Left colon (tissue), 2 donors: Measurements from ENCODE around the gene EDEM1. TPM values are rescaled to one million over a fixed set of nuclear protein-coding genes. Genes with fewer than 3 reads are reported as not detected.

Experiments
- ATAC-seq: fragments of 200-7000 bp; cut with Tn5 transposase; one replicate; pipeline ENCODE4 v1.9.1; 2020; ENCODE audit warnings: mild to moderate bottlenecking, moderate library complexity
- DNase-seq, 2 donors: peaks; one replicate each; pipeline ENCODE4 v3.0.0-alpha.2; 2020
- intact Hi-C, 2 donors: fragments of 100-400 bp; cut with DNase I in 1 of 2; cut with micrococcal nuclease in 1 of 2; formaldehyde crosslinking; loops; one replicate each; pipeline versions ENCODE4 v1.11.2 to v1.14.0; 2022; cut with DNase I, micrococcal nuclease
- microRNA-seq, 2 donors: library from miRNA; unstranded; fragments of <30 nt; microRNA quantifications; one replicate each; pipeline versions ENCODE4 v1.1.0 to v1.2.0, GENCODE V29; 2020
- total RNA-seq, 2 donors: library from RNA; stranded (reverse); fragmentation: NEBNext Ultra II Directional; extraction: Animal tissue kit (Norgen Biotek cat#: 25700); gene quantifications; one replicate each; pipeline ENCODE4 v1.2.1, GENCODE V29; 2021
- donor health status: DM: no; HTN: no; CAD: no.
- donor health status: DM: yes; HTN: yes; CAD: no.

The EDEM1 gene
- total RNA-seq, 2 donors from 2014 or later: 49.2 to 62.0 TPM

DNA sequence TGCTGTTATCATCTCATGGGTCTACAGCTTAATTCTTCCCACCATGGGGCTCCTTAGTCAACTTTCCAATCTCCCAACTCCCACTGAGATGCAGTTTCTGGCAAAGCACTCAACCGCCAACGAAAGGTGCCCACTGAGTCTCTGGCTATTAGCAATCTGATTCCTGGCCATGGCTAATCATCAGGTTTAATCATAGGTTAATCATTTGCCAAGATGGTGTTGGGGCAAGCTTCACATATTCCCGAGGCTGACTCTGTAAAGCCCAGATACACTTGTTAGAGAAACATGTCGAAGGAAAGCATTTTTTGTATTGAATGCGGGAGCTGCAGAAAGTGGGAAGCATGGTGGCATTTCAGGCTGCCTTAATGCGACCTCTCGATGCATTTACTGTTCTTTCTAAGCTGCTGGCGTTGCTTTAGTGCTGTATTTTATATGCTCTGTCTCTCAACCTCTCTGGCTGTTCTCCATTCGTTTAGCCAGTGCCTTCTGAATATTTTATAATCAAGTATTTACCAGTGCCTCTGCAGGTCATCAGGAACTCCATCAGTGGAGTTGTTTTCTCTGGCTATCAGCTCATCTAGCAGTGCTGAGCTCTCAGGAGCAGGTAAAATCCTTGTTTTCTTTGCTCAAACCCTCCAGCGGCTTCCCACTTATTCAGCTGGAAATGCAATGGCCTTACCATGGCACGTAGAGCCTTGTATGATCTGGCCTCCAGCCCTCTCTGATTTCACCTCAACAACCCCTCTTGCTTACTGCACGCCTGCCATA is 67.0 kb downstream of the EDEM1 start:
- intact Hi-C loops: no loop called here
- ATAC-seq (no peak), DNase-seq (no peak)

- peak; percentile 13 for ATAC-seq
- intact Hi-C loops: no loop called here
- DNase-seq: no peak
Observed at GRCh38 chr3:5255404-5256344, 68.2 kb downstream of the EDEM1 start.

DNA sequence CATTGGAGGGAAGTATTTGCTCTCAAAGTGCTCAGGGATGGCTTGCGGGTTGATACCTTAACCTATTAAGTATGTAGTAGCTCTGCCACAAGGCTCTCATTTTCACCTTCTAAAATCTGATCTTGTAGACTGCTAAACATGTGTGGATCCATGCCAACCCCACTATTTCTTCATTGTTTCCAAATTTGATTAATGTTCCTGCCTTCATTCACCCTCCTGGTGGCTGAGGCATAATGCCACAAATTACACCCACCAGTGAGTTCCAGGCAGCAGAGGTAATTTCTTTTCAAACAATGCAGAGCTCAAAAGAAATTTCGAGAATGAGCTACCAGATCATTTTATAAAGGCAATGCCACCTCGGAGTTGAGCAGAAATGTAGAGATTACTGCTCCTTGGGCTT is 71.0 kb downstream of the EDEM1 start:
- DNase-seq: no peak
- intact Hi-C loops: no loop called here
- no peak for ATAC-seq

DNA sequence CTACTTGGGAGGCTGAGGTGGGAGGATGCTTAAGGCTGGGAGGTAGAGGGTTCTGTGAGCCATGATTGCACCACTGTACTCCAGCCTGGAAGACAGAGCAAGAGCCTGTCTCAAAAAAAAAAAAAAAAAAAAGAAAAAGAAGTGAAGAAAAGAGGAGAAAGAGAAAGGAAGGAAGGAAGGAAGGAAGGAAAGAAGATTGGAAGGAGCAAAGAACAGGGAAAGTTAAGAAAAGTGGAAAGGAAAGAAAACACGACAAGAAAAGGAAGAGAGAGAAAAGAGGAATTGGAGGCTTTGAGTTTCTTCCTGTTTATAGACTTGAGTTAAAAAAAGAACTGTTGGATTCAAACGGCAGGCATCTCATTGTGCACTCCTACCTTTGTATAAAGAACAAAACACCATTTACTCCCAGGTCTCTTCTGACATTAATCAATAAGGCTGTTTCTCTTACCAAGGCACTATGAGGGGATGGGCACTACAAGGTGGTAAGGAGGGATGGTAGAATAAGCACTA is 73.5 kb downstream of the EDEM1 start:
- DNase-seq (no peak), ATAC-seq (no peak)
- intact Hi-C loops: no loop called here

DNA sequence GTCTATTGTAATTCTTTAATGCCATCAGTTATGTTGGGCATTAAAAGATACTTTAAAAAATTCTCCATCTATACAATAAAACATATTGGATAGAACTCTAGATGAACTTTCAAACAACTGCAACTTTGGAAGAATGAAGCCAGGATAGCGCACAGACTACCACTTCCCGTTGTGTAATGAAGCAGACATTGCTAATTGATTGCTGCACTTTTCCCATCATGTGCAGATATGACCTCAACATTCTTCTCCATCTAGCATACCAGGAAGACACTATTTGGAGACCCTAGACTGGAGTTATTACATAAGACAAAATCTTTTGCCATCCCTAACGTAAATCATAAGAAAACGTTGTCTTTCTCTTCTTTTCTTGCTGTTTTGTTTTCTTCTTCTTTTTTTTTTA is 75.0 kb downstream of the EDEM1 start:
- ATAC-seq (no peak), DNase-seq (no peak)
- intact Hi-C loops: no loop called here

DNA sequence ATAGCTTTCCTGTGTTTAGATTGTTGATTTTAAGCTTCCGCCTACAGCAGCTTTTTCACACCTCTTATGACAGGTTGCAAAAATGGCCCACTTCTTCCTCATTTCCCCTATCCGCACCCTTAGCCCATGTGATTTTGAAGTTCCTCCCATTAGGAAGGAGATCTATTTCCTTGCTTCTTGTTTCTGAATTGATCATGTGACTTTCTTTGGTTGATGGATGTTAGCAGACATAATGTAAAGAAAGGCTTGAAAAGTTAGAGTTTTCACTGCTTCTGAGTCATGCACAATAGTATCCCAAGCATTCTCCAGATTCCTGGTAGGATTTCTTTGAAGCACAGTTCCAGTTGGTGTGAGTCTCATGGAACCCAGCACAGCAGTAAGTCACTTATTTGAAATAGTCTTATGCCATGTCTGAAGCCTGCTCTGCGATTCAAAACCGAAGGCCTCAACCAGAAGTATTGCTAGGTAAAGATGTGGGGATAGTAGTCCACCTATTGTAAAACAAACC is 76.6 kb downstream of the EDEM1 start:
- ATAC-seq (no peak), DNase-seq (no peak)
- intact Hi-C loops: no loop called here

GRCh38 chr3:5264896-5265770 is 77.6 kb downstream of the EDEM1 start:
- ATAC-seq (no peak), DNase-seq (no peak)
- intact Hi-C loops: no loop called here

DNA sequence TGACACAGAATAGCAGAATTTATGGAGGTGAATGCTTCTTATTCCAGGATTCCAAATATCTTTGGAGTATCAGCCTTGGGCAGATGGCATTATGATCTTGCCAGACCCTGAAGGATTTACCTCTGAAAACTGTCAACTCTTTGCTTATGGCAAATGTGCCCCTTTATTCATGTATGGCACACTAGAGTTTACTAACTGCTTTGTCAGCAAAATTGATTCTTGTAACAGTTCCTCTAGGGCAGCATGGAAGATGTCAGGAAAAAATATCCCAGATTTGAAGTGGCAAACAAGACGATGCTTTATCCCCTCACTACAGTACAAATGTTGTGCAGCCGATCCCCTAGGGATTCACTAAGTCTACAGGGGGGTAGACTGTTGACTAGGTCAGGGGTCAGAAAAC is 79.7 kb downstream of the EDEM1 start:
- ATAC-seq (no peak), DNase-seq (no peak)
- intact Hi-C loops: no loop called here

DNA sequence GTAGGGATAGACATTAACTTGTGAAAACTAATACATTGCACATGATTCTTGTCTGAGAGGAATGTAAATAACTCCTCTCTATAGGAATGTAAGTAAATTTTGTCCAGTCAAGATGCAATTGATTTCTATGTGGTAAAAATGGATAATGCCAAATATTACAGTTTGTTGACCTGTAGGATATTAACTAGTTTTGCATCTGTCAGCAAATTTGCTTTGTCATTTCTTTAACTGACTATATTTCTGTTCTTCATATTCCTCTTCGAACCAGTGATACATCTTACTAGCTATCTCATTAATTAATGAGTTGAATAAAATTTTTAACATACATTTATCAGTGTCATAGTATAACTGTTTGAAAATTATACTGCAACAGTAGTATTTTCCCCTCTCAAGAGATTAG is 80.4 kb downstream of the EDEM1 start:
- ATAC-seq (no peak), DNase-seq (no peak)
- intact Hi-C loops: no loop called here

Small RNAs within 50 kb of the gene (microRNA-seq; reads per million reads assigned to microRNA genes)
- gene MIR4790: 0 reads per million in 2 donors

Other genes starting within 250 kb of the EDEM1 start
- gene BHLHE40, start 208.3 kb upstream of the EDEM1 start, total RNA-seq: 10 to 100 TPM; 40.8 to 74.0 TPM
- gene ARL8B, start 65.4 kb upstream of the EDEM1 start, total RNA-seq: 10 to 100 TPM; 41.0 to 51.8 TPM